IMR-90 (cell line): ENCODE data around the gene B3GNT5. TPM values are rescaled to one million over a fixed set of nuclear protein-coding genes. Genes with fewer than 3 reads are reported as not detected.

Experiments
- ATAC-seq: fragments of 200-7000 bp; cut with Tn5 transposase; 2 replicates; pipeline ENCODE4 v1.9.1; 2020; ENCODE audit warnings: low read depth, mild to moderate bottlenecking, moderate library complexity
- BruUV-seq: library from RNA; stranded (reverse); fragments of 400-500 nt; replicated peaks from 2 replicates; lab custom pipeline; 2021; lab: Mats Ljungman, UMichigan
- CTCF ChIA-PET: fragments of 300-600 bp; formaldehyde crosslinking; extraction: SDS; loops from one replicate; lab custom pipeline; 2021; ENCODE audit warnings: antibody characterized with exemption; lab: Yijun Ruan, JAX
- POLR2A ChIA-PET: fragments of 300-600 bp; sonication (Branson Sonifier 250); formaldehyde crosslinking; loops from one replicate; lab custom pipeline; 2022; ENCODE audit warnings: antibody characterized with exemption; ENCODE audit not compliant: unreplicated experiment; lab: Charles Lee
- DNase-seq: peaks from one replicate; pipeline ENCODE4 v3.0.0; 2013
- H2AFZ ChIP-seq: replicated peaks from 2 replicates; pipeline ENCODE3; 2013; ENCODE audit warnings: low read length, mild to moderate bottlenecking; ENCODE audit not compliant: poor library complexity
- H2AK5ac ChIP-seq: 2 replicates; pipeline ENCODE4 v1.6.1; 2013; ENCODE audit warnings: low read depth, low read length, inconsistent platforms
- H2AK9ac ChIP-seq: replicated peaks from 2 replicates; pipeline ENCODE3; 2013; ENCODE audit warnings: mild to moderate bottlenecking, low read depth, low read length, moderate library complexity; ENCODE audit not compliant: poor library complexity
- H2BK120ac ChIP-seq: 2 replicates; pipeline ENCODE4 v1.6.1; 2013; ENCODE audit warnings: low read depth, low read length, inconsistent platforms
- H2BK15ac ChIP-seq: 3 replicates; pipeline ENCODE4 v1.6.1; 2013; ENCODE audit warnings: low read depth, low read length, inconsistent platforms
- H2BK20ac ChIP-seq: 2 replicates; pipeline ENCODE4 v1.6.1; 2013; ENCODE audit warnings: low read depth, mild to moderate bottlenecking, inconsistent platforms, low read length, moderate library complexity
- H2BK5ac ChIP-seq: 2 replicates; pipeline ENCODE4 v1.6.1; 2013; ENCODE audit warnings: mild to moderate bottlenecking, low read depth, low read length, inconsistent platforms; ENCODE audit not compliant: poor library complexity, severe bottlenecking
- H3K14ac ChIP-seq: replicated peaks from 2 replicates; pipeline ENCODE4 v1.6.1; 2013; ENCODE audit warnings: low read depth, low read length, inconsistent platforms
- H3K18ac ChIP-seq: 2 replicates; pipeline ENCODE4 v1.6.1; 2013; ENCODE audit warnings: low read depth, low read length, control low read depth
- H3K23ac ChIP-seq: 2 replicates; pipeline ENCODE4 v1.6.1; 2013; ENCODE audit warnings: low read depth, low read length, inconsistent platforms
- H3K27ac ChIP-seq: 2 replicates; pipeline ENCODE4 v1.5.1; 2013; ENCODE audit warnings: mild to moderate bottlenecking, control low read depth, low read length; ENCODE audit not compliant: insufficient read depth
- H3K27me3 ChIP-seq: 2 replicates; pipeline ENCODE4 v1.6.1; 2013; ENCODE audit warnings: low read length; ENCODE audit not compliant: control insufficient read depth, insufficient read depth
- H3K36me3 ChIP-seq: 2 replicates; pipeline ENCODE4 v1.6.1; 2013; ENCODE audit warnings: low read length, mixed read lengths; ENCODE audit not compliant: control insufficient read depth, insufficient read depth
- H3K4ac ChIP-seq: 2 replicates; pipeline ENCODE4 v1.6.1; 2013; ENCODE audit warnings: low read depth, low read length, inconsistent platforms
- H3K4me1 ChIP-seq: 2 replicates; pipeline ENCODE4 v1.6.1; 2013; ENCODE audit warnings: low read length, mixed read lengths; ENCODE audit not compliant: control insufficient read depth, insufficient read depth
- H3K4me2 ChIP-seq: 2 replicates; pipeline ENCODE4 v1.6.1; 2013; ENCODE audit warnings: low read depth, mild to moderate bottlenecking, control low read depth, low read length, moderate library complexity
- H3K4me3 ChIP-seq: 2 replicates; pipeline ENCODE4 v1.5.1; 2013; ENCODE audit warnings: low read depth, mild to moderate bottlenecking, control low read depth, low read length, moderate library complexity; ENCODE audit not compliant: insufficient read depth
- H3K56ac ChIP-seq: 2 replicates; pipeline ENCODE4 v1.6.1; 2013; ENCODE audit warnings: low read length, inconsistent platforms; ENCODE audit not compliant: insufficient read depth; ENCODE audit errors: extremely low read depth
- H3K79me1 ChIP-seq, 2 experiments: 2 replicates each; pipeline ENCODE4 v1.6.1; 2013; ENCODE audit warnings: low read length in 2 of 2, inconsistent platforms in 1 of 2, low read depth in 1 of 2
- H3K9ac ChIP-seq: 2 replicates; pipeline ENCODE4 v1.6.1; 2013; ENCODE audit warnings: low read depth, low read length, control low read depth
- H3K9me1 ChIP-seq: 2 replicates; pipeline ENCODE4 v1.6.1; 2013; ENCODE audit warnings: low read length, inconsistent platforms; ENCODE audit not compliant: insufficient read depth
- H3K9me3 ChIP-seq: 2 replicates; pipeline ENCODE4 v1.6.1; 2013; ENCODE audit warnings: low read length; ENCODE audit not compliant: control insufficient read depth, insufficient read depth
- H4K20me1 ChIP-seq: 2 replicates; pipeline ENCODE4 v1.6.1; 2013; ENCODE audit warnings: low read length, inconsistent platforms; ENCODE audit not compliant: insufficient read depth
- H4K5ac ChIP-seq: 2 replicates; pipeline ENCODE4 v1.6.1; 2013; ENCODE audit warnings: mild to moderate bottlenecking, low read depth, low read length, control low read depth
- H4K8ac ChIP-seq, 2 experiments: 2 replicates each; pipeline ENCODE4 v1.6.1; 2013; ENCODE audit warnings: low read depth in 2 of 2, low read length in 2 of 2, control low read depth in 1 of 2, inconsistent platforms in 1 of 2
- H4K91ac ChIP-seq: 2 replicates; pipeline ENCODE4 v1.6.1; 2013; ENCODE audit warnings: low read depth, low read length, inconsistent platforms; ENCODE audit not compliant: insufficient read depth
- BHLHE40 ChIP-seq: fragments of 150-350 bp; IDR thresholded peaks from 2 replicates; pipeline ENCODE4 v1.6.1; 2016; ENCODE audit warnings: mild to moderate bottlenecking, low read depth, low read length
- CEBPB ChIP-seq: IDR thresholded peaks from 2 replicates; pipeline ENCODE4 v1.6.1; 2012; ENCODE audit warnings: low read depth, low read length, improper control_type of control experiment
- CTCF ChIP-seq: conservative IDR thresholded peaks from 2 replicates; pipeline ENCODE4 v1.5.1; 2012; ENCODE audit warnings: mild to moderate bottlenecking, low read depth, low read length, improper control_type of control experiment
- MAFK ChIP-seq: IDR thresholded peaks from 2 replicates; pipeline ENCODE4 v1.6.1; 2012; ENCODE audit warnings: low read depth, low read length, improper control_type of control experiment
- MXI1 ChIP-seq: IDR thresholded peaks from 2 replicates; pipeline ENCODE4 v1.6.1; 2012; ENCODE audit warnings: low read depth, mild to moderate bottlenecking, low read length, moderate library complexity, borderline replicate concordance
- NFE2L2 ChIP-seq: fragments of 150-350 bp; IDR thresholded peaks from 2 replicates; pipeline ENCODE4 v1.6.1; 2016; ENCODE audit warnings: low read depth, mild to moderate bottlenecking, low read length
- RAD21 ChIP-seq: IDR thresholded peaks from 2 replicates; pipeline ENCODE4 v1.6.1; 2012; ENCODE audit warnings: low read length, improper control_type of control experiment
- RCOR1 ChIP-seq: IDR thresholded peaks from 2 replicates; pipeline ENCODE4 v1.6.1; 2012; ENCODE audit warnings: mild to moderate bottlenecking, low read length, improper control_type of control experiment; ENCODE audit not compliant: insufficient replicate concordance
- RFX5 ChIP-seq: IDR thresholded peaks from 2 replicates; pipeline ENCODE4 v1.8.0; 2012; ENCODE audit warnings: low read depth, mild to moderate bottlenecking, low read length, moderate library complexity
- WGBS, 2 experiments: methylation state at CpG; one replicate each; pipeline versions ENCODE4 v1.1.5 to v1.1.7; 2013; ENCODE audit warnings: missing lambda C conversion rate in 2 of 2; ENCODE audit not compliant: insufficient read length in 1 of 2; ENCODE audit errors: extremely low coverage in 2 of 2; 5-methylcytosine and 5-hydroxymethylcytosine counted together
- dilution Hi-C: fragments of 300-500 bp; cut with HindIII; formaldehyde crosslinking; loops from one replicate; pipeline ENCODE4 v1.14.3; 2018; ENCODE audit warnings: low sequenced_read_pairs; ENCODE audit not compliant: unreplicated experiment
- in situ Hi-C: fragments of 300-500 bp; cut with MboI; formaldehyde crosslinking; loops from 3 replicates; pipeline ENCODE4 v1.14.3; 2019; ENCODE audit warnings: low sequenced_read_pairs, inconsistent platforms, mixed read lengths
- intact Hi-C: fragments of 100-400 bp; cut with micrococcal nuclease; formaldehyde crosslinking; loops from 2 replicates; pipeline ENCODE4 v1.10.0; 2022
- polyA plus RNA-seq, 3 experiments: library from polyadenylated mRNA; depleted of rRNA; stranded (reverse); fragments of >200 nt; gene quantifications; 2 replicates each; pipeline ENCODE4 v1.2.3, GENCODE V29; 2012; ENCODE audit warnings: low replicate concordance in 1 of 3
- total RNA-seq: library from RNA; depleted of rRNA; stranded (reverse); fragments of >200 nt; gene quantifications from 2 replicates; pipeline ENCODE4 v1.2.3, GENCODE V29; 2012
- TF ChIP-seq, protein P1 (sequence below): fragments of 150-350 bp; IDR thresholded peaks from 2 replicates; pipeline ENCODE4 v1.6.1; 2016; ENCODE audit warnings: low read depth, mild to moderate bottlenecking, low read length, moderate library complexity, borderline replicate concordance
- TF ChIP-seq, protein P2 (sequence below): fragments of 150-350 bp; IDR thresholded peaks from 2 replicates; pipeline ENCODE4 v1.6.1; 2017; ENCODE audit warnings: mild to moderate bottlenecking, antibody characterized with exemption, low read length, low read depth

Gene B3GNT5
- total and polyA plus RNA-seq, 2 of the 4 experiments (the other 2 are of a cell fraction) = 1.6 to 3.4 TPM

- no TSS peak for BruUV-seq
- WGBS, 2 experiments = 85% methylated on average over 2 of the region's 4 CpGs; no CpG with 5 or more reads in 1 of the 2 experiments
- dilution Hi-C loops (no loop called here), intact Hi-C loops (no loop called here), in situ Hi-C loops (no loop called here)
- H2BK120ac ChIP-seq = no peak overlapping the region
- H2AFZ ChIP-seq = no peak overlapping the region
- no peak overlapping the region for H3K4me3 ChIP-seq
- peaks cover 6% of the 10 kb centered on the region for H3K9me1 ChIP-seq
- H4K5ac ChIP-seq = no peak overlapping the region
- H4K20me1 ChIP-seq = no peaks in the 10 kb centered on the region; the same call in 1 of the 2 replicates
- H2AK9ac ChIP-seq = no peak overlapping the region
- ChIA-PET CTCF (no interaction called here), POLR2A (no interaction called here)
- peaks cover 27% of the 10 kb centered on the region for H3K27me3 ChIP-seq
- H3K79me1 ChIP-seq = no peaks in the 10 kb centered on the region
- no peak overlapping the region for H3K27ac ChIP-seq
- no peak overlapping the region for H3K23ac ChIP-seq
- no peak overlapping the region for H2AK5ac ChIP-seq
- no peak for ATAC-seq
- H4K8ac ChIP-seq = no peak overlapping the region
- TF ChIP-seq MXI1 = no peak
- TF ChIP-seq RAD21 = no peak
- TF ChIP-seq NFE2L2 = no peak
- no peak for TF ChIP-seq CEBPB
- no peak for TF ChIP-seq CTCF
- TF ChIP-seq, protein P1, sequence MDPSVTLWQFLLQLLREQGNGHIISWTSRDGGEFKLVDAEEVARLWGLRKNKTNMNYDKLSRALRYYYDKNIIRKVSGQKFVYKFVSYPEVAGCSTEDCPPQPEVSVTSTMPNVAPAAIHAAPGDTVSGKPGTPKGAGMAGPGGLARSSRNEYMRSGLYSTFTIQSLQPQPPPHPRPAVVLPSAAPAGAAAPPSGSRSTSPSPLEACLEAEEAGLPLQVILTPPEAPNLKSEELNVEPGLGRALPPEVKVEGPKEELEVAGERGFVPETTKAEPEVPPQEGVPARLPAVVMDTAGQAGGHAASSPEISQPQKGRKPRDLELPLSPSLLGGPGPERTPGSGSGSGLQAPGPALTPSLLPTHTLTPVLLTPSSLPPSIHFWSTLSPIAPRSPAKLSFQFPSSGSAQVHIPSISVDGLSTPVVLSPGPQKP = no peak
- no peak for TF ChIP-seq MAFK
- TF ChIP-seq, protein P2, sequence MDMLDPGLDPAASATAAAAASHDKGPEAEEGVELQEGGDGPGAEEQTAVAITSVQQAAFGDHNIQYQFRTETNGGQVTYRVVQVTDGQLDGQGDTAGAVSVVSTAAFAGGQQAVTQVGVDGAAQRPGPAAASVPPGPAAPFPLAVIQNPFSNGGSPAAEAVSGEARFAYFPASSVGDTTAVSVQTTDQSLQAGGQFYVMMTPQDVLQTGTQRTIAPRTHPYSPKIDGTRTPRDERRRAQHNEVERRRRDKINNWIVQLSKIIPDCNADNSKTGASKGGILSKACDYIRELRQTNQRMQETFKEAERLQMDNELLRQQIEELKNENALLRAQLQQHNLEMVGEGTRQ = no peak
- TF ChIP-seq RFX5 = no peak
- no peak for TF ChIP-seq BHLHE40
- TF ChIP-seq RCOR1 = no peak
- H3K4ac ChIP-seq = no peak overlapping the region
- H3K4me1 ChIP-seq = peaks cover 3% of the 10 kb centered on the region; the same call in 1 of the 2 replicates
- no peak overlapping the region for H3K18ac ChIP-seq
- no peak overlapping the region for H3K14ac ChIP-seq
- H3K9me3 ChIP-seq = no peaks in the 10 kb centered on the region
- H3K56ac ChIP-seq = no peak overlapping the region
- H3K36me3 ChIP-seq = no peaks in the 10 kb centered on the region
- no peak overlapping the region for H4K91ac ChIP-seq
- no peak overlapping the region for H2BK5ac ChIP-seq
- DNase-seq = no peak
- no peak overlapping the region for H2BK15ac ChIP-seq
- no peak overlapping the region for H3K4me2 ChIP-seq
- H2BK20ac ChIP-seq = no peak overlapping the region
- no peak overlapping the region for H3K9ac ChIP-seq
These were observed 60.3 kb downstream of the B3GNT5 start for GRCh38 chr3:183313351-183313750.
